ENCODE data around the gene ZNF43.
"Not testable (repeated sequence)": the region's sequence is repeated elsewhere in the genome, so short reads cannot be mapped to it uniquely, and the experiment has no call there.

ZNF43 gene

GRCh38 chr19:21812448-21812847 is 23.5 kb downstream of the ZNF43 start:
- 92% methylated on average over 4 of the region's 4 CpGs for WGBS, 2 experiments (ENCODE audit: insufficient coverage in 2 of 2)
- peaks cover 67% of the 10 kb centered on the region for H3K9me3 ChIP-seq (ENCODE audit: control insufficient read depth, low read length)
- H3K36me3 ChIP-seq (ENCODE audit: control insufficient read depth, insufficient read depth, low read length), result peaks cover 94% of the 10 kb centered on the region
- H3K4me3 ChIP-seq (ENCODE audit: extremely low read depth, insufficient read depth, low read length, poor library complexity, severe bottlenecking), result no peak overlapping the region
- no peaks in the 10 kb centered on the region for H3K4me1 ChIP-seq (ENCODE audit: control insufficient read depth, insufficient read depth, low read length, poor library complexity, severe bottlenecking)
- H3K27ac ChIP-seq (ENCODE audit: low read depth, low read length, severe bottlenecking), result no peak overlapping the region

- peaks cover 71% of the 10 kb centered on the region for H3K9me3 ChIP-seq (ENCODE audit: control insufficient read depth, low read length)
- WGBS, 2 experiments (ENCODE audit: insufficient coverage in 2 of 2), result 92 to 100% methylated on average over 1 to 2 of the region's 3 CpGs
- H3K4me3 ChIP-seq (ENCODE audit: extremely low read depth, insufficient read depth, low read length, poor library complexity, severe bottlenecking); H3K27ac ChIP-seq (ENCODE audit: low read depth, low read length, severe bottlenecking); H3K4me1 ChIP-seq (ENCODE audit: control insufficient read depth, insufficient read depth, low read length, poor library complexity, severe bottlenecking): not testable (repeated sequence)
- peaks cover 65% of the 10 kb centered on the region for H3K36me3 ChIP-seq (ENCODE audit: control insufficient read depth, insufficient read depth, low read length)
Measured at GRCh38 chr19:21808400-21809000, 27.5 kb downstream of the ZNF43 start.

- H3K4me1 ChIP-seq (ENCODE audit: control insufficient read depth, insufficient read depth, low read length, poor library complexity, severe bottlenecking), result no peaks in the 10 kb centered on the region
- 92 to 100% methylated on average over 1 to 2 of the region's 5 CpGs for WGBS, 2 experiments (ENCODE audit: insufficient coverage in 2 of 2)
- H3K36me3 ChIP-seq (ENCODE audit: control insufficient read depth, insufficient read depth, low read length), result no peaks in the 10 kb centered on the region
- H3K9me3 ChIP-seq (ENCODE audit: control insufficient read depth, low read length), result peaks cover 44% of the 10 kb centered on the region
- no peak overlapping the region for H3K27ac ChIP-seq (ENCODE audit: low read depth, low read length, severe bottlenecking)
- H3K4me3 ChIP-seq (ENCODE audit: extremely low read depth, insufficient read depth, low read length, poor library complexity, severe bottlenecking), result no peak overlapping the region
Measured at GRCh38 chr19:21789466-21790085, 46.4 kb downstream of the ZNF43 start.

- Histone ChIP-seq H3K36me3 (ENCODE audit: control insufficient read depth, insufficient read depth, low read length) (no peaks in the 10 kb centered on the region), H3K9me3 (ENCODE audit: control insufficient read depth, low read length) (peaks cover 39% of the 10 kb centered on the region), H3K27ac (ENCODE audit: low read depth, low read length, severe bottlenecking) (no peak overlapping the region), H3K4me3 (ENCODE audit: extremely low read depth, insufficient read depth, low read length, poor library complexity, severe bottlenecking) (no peak overlapping the region), H3K4me1 (ENCODE audit: control insufficient read depth, insufficient read depth, low read length, poor library complexity, severe bottlenecking) (no peaks in the 10 kb centered on the region)
- 60% methylated on average over 1 of the region's 3 CpGs; no CpG with 5 or more reads in 1 of the 2 experiments for WGBS, 2 experiments (ENCODE audit: insufficient coverage in 2 of 2)
Measured at GRCh38 chr19:21786936-21787335, 49.0 kb downstream of the ZNF43 start.

- not testable (repeated sequence) for H3K36me3 ChIP-seq (ENCODE audit: control insufficient read depth, insufficient read depth, low read length); H3K27ac ChIP-seq (ENCODE audit: low read depth, low read length, severe bottlenecking); H3K9me3 ChIP-seq (ENCODE audit: control insufficient read depth, low read length); H3K4me3 ChIP-seq (ENCODE audit: extremely low read depth, insufficient read depth, low read length, poor library complexity, severe bottlenecking); H3K4me1 ChIP-seq (ENCODE audit: control insufficient read depth, insufficient read depth, low read length, poor library complexity, severe bottlenecking)
- WGBS, 2 experiments (ENCODE audit: insufficient coverage in 2 of 2), result 81% methylated on average over 3 of the region's 30 CpGs; no CpG with 5 or more reads in 1 of the 2 experiments
Measured at GRCh38 chr19:21775792-21776191, 60.2 kb downstream of the ZNF43 start.

GRCh38 chr19:21767065-21767800 is 68.7 kb downstream of the ZNF43 start, which contains the start of gene ZNF100:
TSS of gene ZNF100 (minus strand) at chr19:21767579. CDS start at chr19:21767429, 150 bp downstream.
- Histone ChIP-seq H3K4me1 (ENCODE audit: control insufficient read depth, insufficient read depth, low read length, poor library complexity, severe bottlenecking) (no peaks in the 10 kb centered on the region), H3K27ac (ENCODE audit: low read depth, low read length, severe bottlenecking) (peak within 1 kb of the TSS; percentile 98), H3K36me3 (ENCODE audit: control insufficient read depth, insufficient read depth, low read length) (peaks cover 39% of the 10 kb centered on the region), H3K4me3 (ENCODE audit: extremely low read depth, insufficient read depth, low read length, poor library complexity, severe bottlenecking) (peak within 1 kb of the TSS; percentile 83), H3K9me3 (ENCODE audit: control insufficient read depth, low read length) (peaks cover 22% of the 10 kb centered on the region)
- 0 to 2% methylated on average over 32 to 35 of the region's 35 CpGs for WGBS, 2 experiments (ENCODE audit: insufficient coverage in 2 of 2)

GRCh38 chr19:21766705-21767064 is 69.3 kb downstream of the ZNF43 start:
- H3K9me3 ChIP-seq (ENCODE audit: control insufficient read depth, low read length), result peaks cover 26% of the 10 kb centered on the region
- H3K27ac ChIP-seq (ENCODE audit: low read depth, low read length, severe bottlenecking), result peak overlapping the region; percentile 98
- 4 to 12% methylated on average over 4 to 10 of the region's 19 CpGs for WGBS, 2 experiments (ENCODE audit: insufficient coverage in 2 of 2)
- not testable (repeated sequence) for H3K4me1 ChIP-seq (ENCODE audit: control insufficient read depth, insufficient read depth, low read length, poor library complexity, severe bottlenecking)
- H3K36me3 ChIP-seq (ENCODE audit: control insufficient read depth, insufficient read depth, low read length), result peaks cover 44% of the 10 kb centered on the region
- peak overlapping the region; percentile 83 for H3K4me3 ChIP-seq (ENCODE audit: extremely low read depth, insufficient read depth, low read length, poor library complexity, severe bottlenecking)

GRCh38 chr19:21765151-21765550 is 70.8 kb downstream of the ZNF43 start:
- Histone ChIP-seq H3K9me3 (ENCODE audit: control insufficient read depth, low read length) (peaks cover 24% of the 10 kb centered on the region), H3K36me3 (ENCODE audit: control insufficient read depth, insufficient read depth, low read length) (peaks cover 59% of the 10 kb centered on the region), H3K4me3 (ENCODE audit: extremely low read depth, insufficient read depth, low read length, poor library complexity, severe bottlenecking) (no peak overlapping the region), H3K4me1 (ENCODE audit: control insufficient read depth, insufficient read depth, low read length, poor library complexity, severe bottlenecking) (no peaks in the 10 kb centered on the region), H3K27ac (ENCODE audit: low read depth, low read length, severe bottlenecking) (no peak overlapping the region)

GRCh38 chr19:21761547-21761946 is 74.4 kb downstream of the ZNF43 start:
- Histone ChIP-seq H3K9me3 (ENCODE audit: control insufficient read depth, low read length) (peaks cover 18% of the 10 kb centered on the region), H3K36me3 (ENCODE audit: control insufficient read depth, insufficient read depth, low read length) (peaks cover 95% of the 10 kb centered on the region)
- H3K4me3 ChIP-seq (ENCODE audit: extremely low read depth, insufficient read depth, low read length, poor library complexity, severe bottlenecking); H3K27ac ChIP-seq (ENCODE audit: low read depth, low read length, severe bottlenecking); H3K4me1 ChIP-seq (ENCODE audit: control insufficient read depth, insufficient read depth, low read length, poor library complexity, severe bottlenecking): not testable (repeated sequence)
- WGBS, 2 experiments (ENCODE audit: insufficient coverage in 2 of 2), result 88% methylated on average over 1 of the region's 2 CpGs; no CpG with 5 or more reads in 1 of the 2 experiments

- no peak overlapping the region for H3K4me3 ChIP-seq (ENCODE audit: extremely low read depth, insufficient read depth, low read length, poor library complexity, severe bottlenecking)
- no peaks in the 10 kb centered on the region for H3K4me1 ChIP-seq (ENCODE audit: control insufficient read depth, insufficient read depth, low read length, poor library complexity, severe bottlenecking)
- H3K36me3 ChIP-seq (ENCODE audit: control insufficient read depth, insufficient read depth, low read length), result peaks cover 95% of the 10 kb centered on the region
- peaks cover 16% of the 10 kb centered on the region for H3K9me3 ChIP-seq (ENCODE audit: control insufficient read depth, low read length)
- no peak overlapping the region for H3K27ac ChIP-seq (ENCODE audit: low read depth, low read length, severe bottlenecking)
- WGBS, 2 experiments (ENCODE audit: insufficient coverage in 2 of 2), result 93% methylated on average over 2 of the region's 3 CpGs; no CpG with 5 or more reads in 1 of the 2 experiments
Measured at GRCh38 chr19:21758296-21758695, 77.7 kb downstream of the ZNF43 start.

- not testable (repeated sequence) for H3K4me3 ChIP-seq (ENCODE audit: extremely low read depth, insufficient read depth, low read length, poor library complexity, severe bottlenecking); H3K9me3 ChIP-seq (ENCODE audit: control insufficient read depth, low read length); H3K27ac ChIP-seq (ENCODE audit: low read depth, low read length, severe bottlenecking); H3K4me1 ChIP-seq (ENCODE audit: control insufficient read depth, insufficient read depth, low read length, poor library complexity, severe bottlenecking)
- H3K36me3 ChIP-seq (ENCODE audit: control insufficient read depth, insufficient read depth, low read length), result peaks cover 95% of the 10 kb centered on the region
Measured at GRCh38 chr19:21755555-21755954, 80.4 kb downstream of the ZNF43 start.

Measured in mesodermal cell (in vitro differentiated cells).